WTC11 (cell line): ENCODE data around the gene ATL2.

Experiments
- ATF2 ChIP-seq: sonication (generic); formaldehyde crosslinking; IDR thresholded peaks from 2 replicates; pipeline ENCODE4 v1.8.1; 2022; ENCODE audit warnings: low read depth, missing genetic modification reagents, borderline replicate concordance
- ATF3 ChIP-seq: sonication (generic); formaldehyde crosslinking; conservative IDR thresholded peaks from 2 replicates; pipeline ENCODE4 v1.8.1; 2022; ENCODE audit warnings: mild to moderate bottlenecking, missing genetic modification reagents
- CBFB ChIP-seq: sonication (generic); formaldehyde crosslinking; IDR thresholded peaks from 2 replicates; pipeline ENCODE4 v1.8.1; 2022; ENCODE audit warnings: mild to moderate bottlenecking, low read depth, missing genetic modification reagents
- FOXK1 ChIP-seq: sonication (generic); formaldehyde crosslinking; IDR thresholded peaks from 2 replicates; pipeline ENCODE4 v1.8.0; 2022; ENCODE audit warnings: mild to moderate bottlenecking, moderate library complexity, missing genetic modification reagents
- IRF2 ChIP-seq: sonication (generic); formaldehyde crosslinking; IDR thresholded peaks from 2 replicates; pipeline ENCODE4 v1.8.0; 2022; ENCODE audit warnings: low read depth, missing genetic modification reagents, borderline replicate concordance
- JUN ChIP-seq: sonication (generic); formaldehyde crosslinking; IDR thresholded peaks from 2 replicates; pipeline ENCODE4 v1.8.0; 2023; ENCODE audit warnings: mild to moderate bottlenecking, missing genetic modification reagents
- SMAD4 ChIP-seq: sonication (generic); formaldehyde crosslinking; IDR thresholded peaks from 2 replicates; pipeline ENCODE4 v1.8.0; 2022; ENCODE audit warnings: mild to moderate bottlenecking, missing genetic modification reagents
- SOX15 ChIP-seq: fragments of 250-450 bp; sonication (Bioruptor Pico); IDR thresholded peaks from 2 replicates; pipeline ENCODE4 v1.9.0; 2021; ENCODE audit warnings: mild to moderate bottlenecking
- TCF7 ChIP-seq: sonication (generic); formaldehyde crosslinking; IDR thresholded peaks from 2 replicates; pipeline ENCODE4 v1.8.0; 2022; ENCODE audit warnings: mild to moderate bottlenecking, low read depth, missing genetic modification reagents, moderate library complexity
- TEAD4 ChIP-seq: sonication (generic); formaldehyde crosslinking; IDR thresholded peaks from 2 replicates; pipeline ENCODE4 v1.8.0; 2022; ENCODE audit warnings: mild to moderate bottlenecking, missing genetic modification reagents
- TP53 ChIP-seq: sonication (generic); formaldehyde crosslinking; IDR thresholded peaks from 2 replicates; pipeline ENCODE4 v1.8.1; 2023; ENCODE audit warnings: mild to moderate bottlenecking, missing genetic modification reagents
- ZNF671 ChIP-seq: fragments of 250-450 bp; sonication (Bioruptor Pico); IDR thresholded peaks from 2 replicates; pipeline ENCODE4 v1.8.0; 2021; ENCODE audit warnings: mild to moderate bottlenecking
- TF ChIP-seq, protein P1 (sequence below): fragments of 200-600 bp; IDR thresholded peaks from 2 replicates; pipeline ENCODE4 v1.8.0; 2022; ENCODE audit warnings: antibody characterized with exemption

DNA sequence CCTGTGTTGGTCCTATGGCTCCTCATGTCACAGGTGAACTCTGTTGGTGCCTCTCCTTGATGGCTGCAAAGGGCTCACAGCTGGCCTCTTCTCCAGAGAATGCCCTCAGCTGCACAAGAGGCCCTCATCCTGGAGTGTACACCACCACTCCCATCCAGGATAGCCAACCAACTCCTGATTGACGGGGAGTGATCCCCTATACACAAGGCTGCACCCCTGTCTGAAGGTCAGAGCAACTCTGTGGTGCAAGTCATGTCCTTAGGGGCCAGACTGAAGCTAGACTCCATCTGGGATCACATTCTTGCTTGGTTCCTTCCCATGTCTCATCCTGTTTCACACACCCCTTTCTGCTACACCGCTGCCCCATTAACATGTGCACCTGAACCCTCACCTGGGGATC, 41.7 kb upstream of the ATL2 start:
- TF ChIP-seq IRF2 (CRISPR knock-in tag) (no peak), JUN (CRISPR knock-in tag) (no peak), FOXK1 (CRISPR knock-in tag) (no peak), ATF3 (CRISPR knock-in tag) (no peak), CBFB (CRISPR knock-in tag) (no peak), TP53 (CRISPR knock-in tag) (no peak), SMAD4 (CRISPR knock-in tag) (no peak), ZNF671 (CRISPR knock-in tag) (no peak), TEAD4 (no peak), SOX15 (CRISPR knock-in tag) (no peak), ATF2 (CRISPR knock-in tag) (no peak), TCF7 (CRISPR knock-in tag) (no peak)
- TF ChIP-seq, protein P1, sequence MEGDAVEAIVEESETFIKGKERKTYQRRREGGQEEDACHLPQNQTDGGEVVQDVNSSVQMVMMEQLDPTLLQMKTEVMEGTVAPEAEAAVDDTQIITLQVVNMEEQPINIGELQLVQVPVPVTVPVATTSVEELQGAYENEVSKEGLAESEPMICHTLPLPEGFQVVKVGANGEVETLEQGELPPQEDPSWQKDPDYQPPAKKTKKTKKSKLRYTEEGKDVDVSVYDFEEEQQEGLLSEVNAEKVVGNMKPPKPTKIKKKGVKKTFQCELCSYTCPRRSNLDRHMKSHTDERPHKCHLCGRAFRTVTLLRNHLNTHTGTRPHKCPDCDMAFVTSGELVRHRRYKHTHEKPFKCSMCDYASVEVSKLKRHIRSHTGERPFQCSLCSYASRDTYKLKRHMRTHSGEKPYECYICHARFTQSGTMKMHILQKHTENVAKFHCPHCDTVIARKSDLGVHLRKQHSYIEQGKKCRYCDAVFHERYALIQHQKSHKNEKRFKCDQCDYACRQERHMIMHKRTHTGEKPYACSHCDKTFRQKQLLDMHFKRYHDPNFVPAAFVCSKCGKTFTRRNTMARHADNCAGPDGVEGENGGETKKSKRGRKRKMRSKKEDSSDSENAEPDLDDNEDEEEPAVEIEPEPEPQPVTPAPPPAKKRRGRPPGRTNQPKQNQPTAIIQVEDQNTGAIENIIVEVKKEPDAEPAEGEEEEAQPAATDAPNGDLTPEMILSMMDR, result no peak
